ENCODE data around the gene COX8A.

Gene COX8A

GRCh38 chr11:64001484-64002420 lies 27.3 kb downstream of the COX8A start:
- H3K4me3 ChIP-seq (replicated peaks in 1 of 2; ENCODE audit: low read depth in 2 of 2, low read length in 2 of 2) = no peak overlapping the region
- no peak for TF ChIP-seq CTCF (IDR thresholded peaks at IDR 0.05; ENCODE audit: low read depth, low read length)
- DNase-seq (ENCODE audit: low read depth in 2 of 2) = peak; percentile 34 to 74

GRCh38 chr11:64003807-64004589 lies 29.6 kb downstream of the COX8A start:
- no peak overlapping the region for H3K4me3 ChIP-seq (replicated peaks in 1 of 2; ENCODE audit: low read depth in 2 of 2, low read length in 2 of 2)
- no peak for TF ChIP-seq CTCF (IDR thresholded peaks at IDR 0.05; ENCODE audit: low read depth, low read length)
- DNase-seq (ENCODE audit: low read depth in 2 of 2) = peak; percentile 12 to 42

- peak in 1 of 2 donors; percentile 31 for DNase-seq (ENCODE audit: low read depth in 2 of 2)
- TF ChIP-seq CTCF (IDR thresholded peaks at IDR 0.05; ENCODE audit: low read depth, low read length) = no peak
- no peak overlapping the region for H3K4me3 ChIP-seq (replicated peaks in 1 of 2; ENCODE audit: low read depth in 2 of 2, low read length in 2 of 2)
Measured at GRCh38 chr11:64004590-64004984, 30.2 kb downstream of the COX8A start.

GRCh38 chr11:64005691-64006090 lies 31.3 kb downstream of the COX8A start:
- TF ChIP-seq CTCF (IDR thresholded peaks at IDR 0.05; ENCODE audit: low read depth, low read length) = no peak
- DNase-seq (ENCODE audit: low read depth in 2 of 2) = no peak
- H3K4me3 ChIP-seq (replicated peaks in 1 of 2; ENCODE audit: low read depth in 2 of 2, low read length in 2 of 2) = no peak overlapping the region

GRCh38 chr11:64006398-64006797 lies 32.0 kb downstream of the COX8A start:
- no peak overlapping the region for H3K4me3 ChIP-seq (replicated peaks in 1 of 2; ENCODE audit: low read depth in 2 of 2, low read length in 2 of 2)
- no peak for DNase-seq (ENCODE audit: low read depth in 2 of 2)
- no peak for TF ChIP-seq CTCF (IDR thresholded peaks at IDR 0.05; ENCODE audit: low read depth, low read length)

- peak; percentile 17 to 25 for DNase-seq (ENCODE audit: low read depth in 2 of 2)
- H3K4me3 ChIP-seq (replicated peaks in 1 of 2; ENCODE audit: low read depth in 2 of 2, low read length in 2 of 2) = peak overlapping the region; percentile 8 to 48
- no peak for TF ChIP-seq CTCF (IDR thresholded peaks at IDR 0.05; ENCODE audit: low read depth, low read length)
Measured at GRCh38 chr11:64007160-64007628, 32.8 kb downstream of the COX8A start.

Measured in cardiac fibroblast (primary cell).